Vagina (tissue), 2 donors: ENCODE measurements around the gene PIGQ. TPM values are rescaled to one million over a fixed set of nuclear protein-coding genes. Genes with fewer than 3 reads are reported as not detected.

Source experiments
- DNase-seq, 2 donors: peaks; one replicate each; pipeline ENCODE4 v3.0.0-alpha.2; 2017; ENCODE audit errors: extremely low spot score in 2 of 2
- H3K27ac ChIP-seq: fragments of 200-600 bp; sonication (generic); one replicate; pipeline ENCODE4 v1.5.1; 2019
- H3K27me3 ChIP-seq: fragments of 200-600 bp; sonication (generic); one replicate; pipeline ENCODE4 v1.5.1; 2019
- H3K36me3 ChIP-seq, 2 donors: fragments of 200-600 bp; sonication (generic); one replicate each; pipeline ENCODE4 v1.5.1; 2017 to 2019
- H3K4me1 ChIP-seq: fragments of 200-600 bp; sonication (generic); one replicate; pipeline ENCODE4 v1.5.1; 2019
- H3K4me3 ChIP-seq, 2 donors: fragments of 200-600 bp; sonication (generic); 1 replicate in 1 of 2; 2 replicates in 1 of 2; pipeline ENCODE4 v1.5.1; 2016 to 2019
- H3K9me3 ChIP-seq: fragments of 200-600 bp; sonication (generic); one replicate; pipeline ENCODE4 v1.5.1; 2019
- CTCF ChIP-seq, 3 experiments: fragments of 450-650 bp in 2 of 3; fragments of 200-600 bp in 1 of 3; sonication (generic) in 1 of 3; IDR thresholded peaks; one replicate each; pipeline ENCODE4 v1.5.1; 2017 to 2019; ENCODE audit warnings: antibody characterized with exemption in 3 of 3, mild to moderate bottlenecking in 2 of 3, moderate library complexity in 2 of 3
- POLR2A ChIP-seq, 2 donors: fragments of 450-650 bp; IDR thresholded peaks; one replicate each; pipeline ENCODE4 v1.6.1; 2017; ENCODE audit warnings: antibody characterized with exemption in 2 of 2, mild to moderate bottlenecking in 2 of 2, moderate library complexity in 2 of 2
- POLR2AphosphoS5 ChIP-seq, 2 donors: sonication (generic); formaldehyde crosslinking; IDR thresholded peaks; one replicate each; pipeline ENCODE4 v1.9.0; 2017; ENCODE audit warnings: antibody characterized with exemption in 2 of 2, mild to moderate bottlenecking in 2 of 2, low read depth in 1 of 2; ENCODE audit not compliant: insufficient read depth in 1 of 2
- intact Hi-C: fragments of 100-400 bp; cut with DNase I; formaldehyde crosslinking; loops from one replicate; pipeline ENCODE4 v1.15.1; 2023
- total RNA-seq: library from RNA; depleted of rRNA; stranded (reverse); fragments of >200 nt; gene quantifications from one replicate; pipeline ENCODE4 v1.2.3, GENCODE V29; 2016

The PIGQ gene
- total RNA-seq, 1 donor from 2014 or later: 26.0 TPM

GRCh38 chr16:565419-566330 is 4.1 kb upstream of the PIGQ start:
- H3K9me3 ChIP-seq: no peaks in the 10 kb centered on the region
- no peak overlapping the region for H3K27ac ChIP-seq
- DNase-seq: no peak
- intact Hi-C loops: no loop called here
- H3K4me3 ChIP-seq: peak overlapping the region in 1 of 2 donors; percentile 38
- H3K4me1 ChIP-seq: peaks cover 47% of the 10 kb centered on the region
- no peaks in the 10 kb centered on the region for H3K36me3 ChIP-seq
- TF ChIP-seq CTCF (IDR thresholded peaks at IDR 0.05): no peak
- TF ChIP-seq POLR2A (IDR thresholded peaks at IDR 0.05): no peak
- no peak for TF ChIP-seq POLR2AphosphoS5 (IDR thresholded peaks at IDR 0.05; ENCODE audit: insufficient read depth in 1 of 2, low read depth in 1 of 2)
- no peaks in the 10 kb centered on the region for H3K27me3 ChIP-seq

GRCh38 chr16:566475-567372 is 3.0 kb upstream of the PIGQ start, which contains the start of gene NHLRC4:
Gene NHLRC4, plus strand, starts transcription at chr16:567005. Its CDS starts 1,043 bp downstream, at chr16:568048.
- DNase-seq: no peak
- peaks cover 50% of the 10 kb centered on the region for H3K4me1 ChIP-seq
- peak within 1 kb of the TSS; percentile 20 to 38 for H3K4me3 ChIP-seq
- intact Hi-C loops: no loop called here
- no peak for TF ChIP-seq POLR2A (IDR thresholded peaks at IDR 0.05)
- peak in 1 of 2 donors; percentile 13 for TF ChIP-seq POLR2AphosphoS5 (IDR thresholded peaks at IDR 0.05; ENCODE audit: insufficient read depth in 1 of 2, low read depth in 1 of 2)
- no peaks in the 10 kb centered on the region for H3K9me3 ChIP-seq
- H3K27ac ChIP-seq: peak within 1 kb of the TSS; percentile 30
- H3K36me3 ChIP-seq: no peaks in the 10 kb centered on the region
- H3K27me3 ChIP-seq: no peaks in the 10 kb centered on the region

- no peak overlapping the region for H3K27ac ChIP-seq
- H3K27me3 ChIP-seq: no peaks in the 10 kb centered on the region
- peak overlapping the region; percentile 20 to 38 for H3K4me3 ChIP-seq
- H3K4me1 ChIP-seq: peaks cover 50% of the 10 kb centered on the region
- intact Hi-C loops: no loop called here
- no peak for DNase-seq
- H3K36me3 ChIP-seq: no peaks in the 10 kb centered on the region
- TF ChIP-seq POLR2A (IDR thresholded peaks at IDR 0.05) (no peak), CTCF (IDR thresholded peaks at IDR 0.05) (no peak), POLR2AphosphoS5 (IDR thresholded peaks at IDR 0.05; ENCODE audit: insufficient read depth in 1 of 2, low read depth in 1 of 2) (no peak)
- H3K9me3 ChIP-seq: no peaks in the 10 kb centered on the region
These were observed 2.2 kb upstream of the PIGQ start for GRCh38 chr16:567373-568256.

- DNase-seq: no peak
- Histone ChIP-seq H3K9me3 (no peaks in the 10 kb centered on the region), H3K4me3 (peak overlapping the region; percentile 89 to 94), H3K27ac (peak overlapping the region; percentile 80), H3K36me3 (no peaks in the 10 kb centered on the region), H3K27me3 (no peaks in the 10 kb centered on the region), H3K4me1 (peaks cover 50% of the 10 kb centered on the region)
- intact Hi-C loops: no loop called here
- no peak for TF ChIP-seq POLR2AphosphoS5 (IDR thresholded peaks at IDR 0.05; ENCODE audit: insufficient read depth in 1 of 2, low read depth in 1 of 2)
- no peak for TF ChIP-seq CTCF (IDR thresholded peaks at IDR 0.05)
- TF ChIP-seq POLR2A (IDR thresholded peaks at IDR 0.05): no peak
These were observed 1.1 kb upstream of the PIGQ start for GRCh38 chr16:568401-569258.
